IMR-90 (cell line): ENCODE data around the gene CCDC63. TPM values are rescaled to one million over a fixed set of nuclear protein-coding genes. Genes with fewer than 3 reads are reported as not detected.

Experiments used
- ATAC-seq: fragments of 200-7000 bp; cut with Tn5 transposase; 2 replicates; pipeline ENCODE4 v1.9.1; 2020; ENCODE audit warnings: low read depth, mild to moderate bottlenecking, moderate library complexity
- BruUV-seq: library from RNA; stranded (reverse); fragments of 400-500 nt; replicated peaks from 2 replicates; lab custom pipeline; 2021; lab: Mats Ljungman, UMichigan
- CTCF ChIA-PET: fragments of 300-600 bp; formaldehyde crosslinking; extraction: SDS; loops from one replicate; lab custom pipeline; 2021; ENCODE audit warnings: antibody characterized with exemption; lab: Yijun Ruan, JAX
- POLR2A ChIA-PET: fragments of 300-600 bp; sonication (Branson Sonifier 250); formaldehyde crosslinking; loops from one replicate; lab custom pipeline; 2022; ENCODE audit warnings: antibody characterized with exemption; ENCODE audit not compliant: unreplicated experiment; lab: Charles Lee
- DNase-seq: peaks from one replicate; pipeline ENCODE4 v3.0.0; 2013
- H2AFZ ChIP-seq: replicated peaks from 2 replicates; pipeline ENCODE3; 2013; ENCODE audit warnings: low read length, mild to moderate bottlenecking; ENCODE audit not compliant: poor library complexity
- H2AK5ac ChIP-seq: 2 replicates; pipeline ENCODE4 v1.6.1; 2013; ENCODE audit warnings: low read depth, low read length, inconsistent platforms
- H2AK9ac ChIP-seq: replicated peaks from 2 replicates; pipeline ENCODE3; 2013; ENCODE audit warnings: mild to moderate bottlenecking, low read depth, low read length, moderate library complexity; ENCODE audit not compliant: poor library complexity
- H2BK120ac ChIP-seq: 2 replicates; pipeline ENCODE4 v1.6.1; 2013; ENCODE audit warnings: low read depth, low read length, inconsistent platforms
- H2BK15ac ChIP-seq: 3 replicates; pipeline ENCODE4 v1.6.1; 2013; ENCODE audit warnings: low read depth, low read length, inconsistent platforms
- H2BK20ac ChIP-seq: 2 replicates; pipeline ENCODE4 v1.6.1; 2013; ENCODE audit warnings: low read depth, mild to moderate bottlenecking, inconsistent platforms, low read length, moderate library complexity
- H2BK5ac ChIP-seq: 2 replicates; pipeline ENCODE4 v1.6.1; 2013; ENCODE audit warnings: mild to moderate bottlenecking, low read depth, low read length, inconsistent platforms; ENCODE audit not compliant: poor library complexity, severe bottlenecking
- H3K14ac ChIP-seq: replicated peaks from 2 replicates; pipeline ENCODE4 v1.6.1; 2013; ENCODE audit warnings: low read depth, low read length, inconsistent platforms
- H3K18ac ChIP-seq: 2 replicates; pipeline ENCODE4 v1.6.1; 2013; ENCODE audit warnings: low read depth, low read length, control low read depth
- H3K23ac ChIP-seq: 2 replicates; pipeline ENCODE4 v1.6.1; 2013; ENCODE audit warnings: low read depth, low read length, inconsistent platforms
- H3K27ac ChIP-seq: 2 replicates; pipeline ENCODE4 v1.5.1; 2013; ENCODE audit warnings: mild to moderate bottlenecking, control low read depth, low read length; ENCODE audit not compliant: insufficient read depth
- H3K27me3 ChIP-seq: 2 replicates; pipeline ENCODE4 v1.6.1; 2013; ENCODE audit warnings: low read length; ENCODE audit not compliant: control insufficient read depth, insufficient read depth
- H3K36me3 ChIP-seq: 2 replicates; pipeline ENCODE4 v1.6.1; 2013; ENCODE audit warnings: low read length, mixed read lengths; ENCODE audit not compliant: control insufficient read depth, insufficient read depth
- H3K4ac ChIP-seq: 2 replicates; pipeline ENCODE4 v1.6.1; 2013; ENCODE audit warnings: low read depth, low read length, inconsistent platforms
- H3K4me1 ChIP-seq: 2 replicates; pipeline ENCODE4 v1.6.1; 2013; ENCODE audit warnings: low read length, mixed read lengths; ENCODE audit not compliant: control insufficient read depth, insufficient read depth
- H3K4me2 ChIP-seq: 2 replicates; pipeline ENCODE4 v1.6.1; 2013; ENCODE audit warnings: low read depth, mild to moderate bottlenecking, control low read depth, low read length, moderate library complexity
- H3K4me3 ChIP-seq: 2 replicates; pipeline ENCODE4 v1.5.1; 2013; ENCODE audit warnings: low read depth, mild to moderate bottlenecking, control low read depth, low read length, moderate library complexity; ENCODE audit not compliant: insufficient read depth
- H3K56ac ChIP-seq: 2 replicates; pipeline ENCODE4 v1.6.1; 2013; ENCODE audit warnings: low read length, inconsistent platforms; ENCODE audit not compliant: insufficient read depth; ENCODE audit errors: extremely low read depth
- H3K79me1 ChIP-seq, 2 experiments: 2 replicates each; pipeline ENCODE4 v1.6.1; 2013; ENCODE audit warnings: low read length in 2 of 2, inconsistent platforms in 1 of 2, low read depth in 1 of 2
- H3K9ac ChIP-seq: 2 replicates; pipeline ENCODE4 v1.6.1; 2013; ENCODE audit warnings: low read depth, low read length, control low read depth
- H3K9me1 ChIP-seq: 2 replicates; pipeline ENCODE4 v1.6.1; 2013; ENCODE audit warnings: low read length, inconsistent platforms; ENCODE audit not compliant: insufficient read depth
- H3K9me3 ChIP-seq: 2 replicates; pipeline ENCODE4 v1.6.1; 2013; ENCODE audit warnings: low read length; ENCODE audit not compliant: control insufficient read depth, insufficient read depth
- H4K20me1 ChIP-seq: 2 replicates; pipeline ENCODE4 v1.6.1; 2013; ENCODE audit warnings: low read length, inconsistent platforms; ENCODE audit not compliant: insufficient read depth
- H4K5ac ChIP-seq: 2 replicates; pipeline ENCODE4 v1.6.1; 2013; ENCODE audit warnings: mild to moderate bottlenecking, low read depth, low read length, control low read depth
- H4K8ac ChIP-seq, 2 experiments: 2 replicates each; pipeline ENCODE4 v1.6.1; 2013; ENCODE audit warnings: low read depth in 2 of 2, low read length in 2 of 2, control low read depth in 1 of 2, inconsistent platforms in 1 of 2
- H4K91ac ChIP-seq: 2 replicates; pipeline ENCODE4 v1.6.1; 2013; ENCODE audit warnings: low read depth, low read length, inconsistent platforms; ENCODE audit not compliant: insufficient read depth
- ELK1 ChIP-seq: fragments of 150-350 bp; IDR thresholded peaks from 2 replicates; pipeline ENCODE4 v1.6.1; 2016; ENCODE audit warnings: low read depth, mild to moderate bottlenecking, low read length, moderate library complexity, borderline replicate concordance
- MAZ ChIP-seq: IDR thresholded peaks from 2 replicates; pipeline ENCODE4 v1.6.1; 2012; ENCODE audit warnings: low read depth, mild to moderate bottlenecking, low read length, improper control_type of control experiment, moderate library complexity, borderline replicate concordance
- MXI1 ChIP-seq: IDR thresholded peaks from 2 replicates; pipeline ENCODE4 v1.6.1; 2012; ENCODE audit warnings: low read depth, mild to moderate bottlenecking, low read length, moderate library complexity, borderline replicate concordance
- WGBS, 2 experiments: methylation state at CpG; one replicate each; pipeline versions ENCODE4 v1.1.5 to v1.1.7; 2013; ENCODE audit warnings: missing lambda C conversion rate in 2 of 2; ENCODE audit not compliant: insufficient read length in 1 of 2; ENCODE audit errors: extremely low coverage in 2 of 2; 5-methylcytosine and 5-hydroxymethylcytosine counted together
- dilution Hi-C: fragments of 300-500 bp; cut with HindIII; formaldehyde crosslinking; loops from one replicate; pipeline ENCODE4 v1.14.3; 2018; ENCODE audit warnings: low sequenced_read_pairs; ENCODE audit not compliant: unreplicated experiment
- in situ Hi-C: fragments of 300-500 bp; cut with MboI; formaldehyde crosslinking; loops from 3 replicates; pipeline ENCODE4 v1.14.3; 2019; ENCODE audit warnings: low sequenced_read_pairs, inconsistent platforms, mixed read lengths
- intact Hi-C: fragments of 100-400 bp; cut with micrococcal nuclease; formaldehyde crosslinking; loops from 2 replicates; pipeline ENCODE4 v1.10.0; 2022
- polyA plus RNA-seq, 3 experiments: library from polyadenylated mRNA; depleted of rRNA; stranded (reverse); fragments of >200 nt; gene quantifications; 2 replicates each; pipeline ENCODE4 v1.2.3, GENCODE V29; 2012; ENCODE audit warnings: low replicate concordance in 1 of 3
- total RNA-seq: library from RNA; depleted of rRNA; stranded (reverse); fragments of >200 nt; gene quantifications from 2 replicates; pipeline ENCODE4 v1.2.3, GENCODE V29; 2012
- TF ChIP-seq, protein P1 (sequence below): conservative IDR thresholded peaks from 2 replicates; pipeline ENCODE4 v1.5.1; 2012; ENCODE audit warnings: mild to moderate bottlenecking, low read depth, low read length, improper control_type of control experiment
- TF ChIP-seq, protein P2 (sequence below): fragments of 150-350 bp; IDR thresholded peaks from 2 replicates; pipeline ENCODE4 v1.6.1; 2017; ENCODE audit warnings: mild to moderate bottlenecking, antibody characterized with exemption, low read length, low read depth

Gene CCDC63
- total and polyA plus RNA-seq, 2 of the 4 experiments (the other 2 are of a cell fraction) = not detected

- no peak overlapping the region for H3K4me3 ChIP-seq
- no peak overlapping the region for H4K8ac ChIP-seq
- peaks cover 27% of the 10 kb centered on the region for H3K27me3 ChIP-seq
- no peak overlapping the region for H3K9ac ChIP-seq
- no peak overlapping the region for H3K23ac ChIP-seq
- H4K91ac ChIP-seq = no peak overlapping the region
- dilution Hi-C loops (no loop called here), in situ Hi-C loops (no loop called here), intact Hi-C loops (no loop called here)
- no peak overlapping the region for H3K27ac ChIP-seq
- DNase-seq (no peak), ATAC-seq (no peak)
- no peak overlapping the region for H2AK5ac ChIP-seq
- no peaks in the 10 kb centered on the region for H4K20me1 ChIP-seq
- no peaks in the 10 kb centered on the region for H3K36me3 ChIP-seq
- H3K56ac ChIP-seq = no peak overlapping the region
- no peak overlapping the region for H3K18ac ChIP-seq
- no peak overlapping the region for H3K4me2 ChIP-seq
- H3K79me1 ChIP-seq = no peaks in the 10 kb centered on the region
- POLR2A ChIA-PET = no interaction called here
- H2AFZ ChIP-seq = no peak overlapping the region
- H3K9me3 ChIP-seq = no peaks in the 10 kb centered on the region
- no peak overlapping the region for H3K14ac ChIP-seq
- no peak overlapping the region for H2BK20ac ChIP-seq
- H3K4me1 ChIP-seq = no peaks in the 10 kb centered on the region
- H4K5ac ChIP-seq = no peak overlapping the region
- no peak overlapping the region for H2AK9ac ChIP-seq
- BruUV-seq = no TSS peak
- WGBS, 2 experiments = no CpG with 5 or more reads among the region's 3 CpGs
- no peak overlapping the region for H2BK5ac ChIP-seq
- H2BK15ac ChIP-seq = no peak overlapping the region
- TF ChIP-seq MAZ (no peak), ELK1 (no peak), MXI1 (no peak)
- TF ChIP-seq, protein P1, sequence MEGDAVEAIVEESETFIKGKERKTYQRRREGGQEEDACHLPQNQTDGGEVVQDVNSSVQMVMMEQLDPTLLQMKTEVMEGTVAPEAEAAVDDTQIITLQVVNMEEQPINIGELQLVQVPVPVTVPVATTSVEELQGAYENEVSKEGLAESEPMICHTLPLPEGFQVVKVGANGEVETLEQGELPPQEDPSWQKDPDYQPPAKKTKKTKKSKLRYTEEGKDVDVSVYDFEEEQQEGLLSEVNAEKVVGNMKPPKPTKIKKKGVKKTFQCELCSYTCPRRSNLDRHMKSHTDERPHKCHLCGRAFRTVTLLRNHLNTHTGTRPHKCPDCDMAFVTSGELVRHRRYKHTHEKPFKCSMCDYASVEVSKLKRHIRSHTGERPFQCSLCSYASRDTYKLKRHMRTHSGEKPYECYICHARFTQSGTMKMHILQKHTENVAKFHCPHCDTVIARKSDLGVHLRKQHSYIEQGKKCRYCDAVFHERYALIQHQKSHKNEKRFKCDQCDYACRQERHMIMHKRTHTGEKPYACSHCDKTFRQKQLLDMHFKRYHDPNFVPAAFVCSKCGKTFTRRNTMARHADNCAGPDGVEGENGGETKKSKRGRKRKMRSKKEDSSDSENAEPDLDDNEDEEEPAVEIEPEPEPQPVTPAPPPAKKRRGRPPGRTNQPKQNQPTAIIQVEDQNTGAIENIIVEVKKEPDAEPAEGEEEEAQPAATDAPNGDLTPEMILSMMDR = no peak
- TF ChIP-seq, protein P2, sequence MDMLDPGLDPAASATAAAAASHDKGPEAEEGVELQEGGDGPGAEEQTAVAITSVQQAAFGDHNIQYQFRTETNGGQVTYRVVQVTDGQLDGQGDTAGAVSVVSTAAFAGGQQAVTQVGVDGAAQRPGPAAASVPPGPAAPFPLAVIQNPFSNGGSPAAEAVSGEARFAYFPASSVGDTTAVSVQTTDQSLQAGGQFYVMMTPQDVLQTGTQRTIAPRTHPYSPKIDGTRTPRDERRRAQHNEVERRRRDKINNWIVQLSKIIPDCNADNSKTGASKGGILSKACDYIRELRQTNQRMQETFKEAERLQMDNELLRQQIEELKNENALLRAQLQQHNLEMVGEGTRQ = no peak
- no peak overlapping the region for H2BK120ac ChIP-seq
- H3K4ac ChIP-seq = no peak overlapping the region
- CTCF ChIA-PET = no interaction called here
- H3K9me1 ChIP-seq = no peaks in the 10 kb centered on the region
These were observed 2.7 kb upstream of the CCDC63 start for GRCh38 chr12:110844131-110844530.
